Measurements from ENCODE around the gene TROAP.
A peak's percentile ranks its signal among the peaks of the same experiment; 100 is the strongest.

The TROAP gene

GRCh38 chr12:49323524-49324097 is 556 bp downstream of the TROAP start (continued):
- TF ChIP-seq ZNF121 (tag by site-specific recombination; IDR thresholded peaks at IDR 0.05) (no peak), ZBTB21 (tag by site-specific recombination; IDR thresholded peaks at IDR 0.05) (no peak), TCF7L2 (IDR thresholded peaks at IDR 0.05; ENCODE audit: borderline replicate concordance, low read depth, low read length) (no peak), MEIS1 (CRISPR knock-in tag; IDR thresholded peaks at IDR 0.05; ENCODE audit: borderline replicate concordance) (no peak), ZNF501 (tag by site-specific recombination; IDR thresholded peaks at IDR 0.05) (0 out of 2 replicates have a peak, but pooled peaks have one; percentile 26), PRDM1 (tag by site-specific recombination; IDR thresholded peaks at IDR 0.05) (no peak), ZNF664 (tag by site-specific recombination; IDR thresholded peaks at IDR 0.05) (no peak), ZFP3 (tag by site-specific recombination; IDR thresholded peaks at IDR 0.05; ENCODE audit: low read depth) (no peak), KLF10 (tag by site-specific recombination; IDR thresholded peaks at IDR 0.05) (no peak), SCRT2 (tag by site-specific recombination; IDR thresholded peaks at IDR 0.05) (peak; percentile 85), ZFHX2 (tag by site-specific recombination; conservative IDR thresholded peaks at IDR 0.05) (0 out of 2 replicates have a peak, but pooled peaks have one; percentile 28), CTCF (tag by site-specific recombination; IDR thresholded peaks at IDR 0.05) (no peak), ZNF837 (tag by site-specific recombination; IDR thresholded peaks at IDR 0.05) (no peak), ZNF37A (tag by site-specific recombination; IDR thresholded peaks at IDR 0.05) (no peak), ZNF211 (tag by site-specific recombination; IDR thresholded peaks at IDR 0.05; ENCODE audit: low read depth) (no peak), ZNF660 (tag by site-specific recombination; IDR thresholded peaks at IDR 0.05) (no peak), ZNF202 (tag by site-specific recombination; IDR thresholded peaks at IDR 0.05; ENCODE audit: borderline replicate concordance) (no peak), ZNF548 (tag by site-specific recombination; IDR thresholded peaks at IDR 0.05) (no peak), EGR2 (tag by site-specific recombination; IDR thresholded peaks at IDR 0.05; ENCODE audit: low read depth) (no peak), ZFP37 (tag by site-specific recombination; IDR thresholded peaks at IDR 0.05) (no peak), ZBTB6 (tag by site-specific recombination; IDR thresholded peaks at IDR 0.05) (no peak), ZNF792 (tag by site-specific recombination; IDR thresholded peaks at IDR 0.05) (no peak), ZNF391 (tag by site-specific recombination; IDR thresholded peaks at IDR 0.05; ENCODE audit: borderline replicate concordance, low read depth) (peak; percentile 52; the same call in 1 of the 2 replicates), ZNF354C (tag by site-specific recombination; IDR thresholded peaks at IDR 0.05; ENCODE audit: borderline replicate concordance, low read depth) (no peak), ZNF248 (tag by site-specific recombination; IDR thresholded peaks at IDR 0.05) (no peak)
- TF ChIP-seq, protein P1, sequence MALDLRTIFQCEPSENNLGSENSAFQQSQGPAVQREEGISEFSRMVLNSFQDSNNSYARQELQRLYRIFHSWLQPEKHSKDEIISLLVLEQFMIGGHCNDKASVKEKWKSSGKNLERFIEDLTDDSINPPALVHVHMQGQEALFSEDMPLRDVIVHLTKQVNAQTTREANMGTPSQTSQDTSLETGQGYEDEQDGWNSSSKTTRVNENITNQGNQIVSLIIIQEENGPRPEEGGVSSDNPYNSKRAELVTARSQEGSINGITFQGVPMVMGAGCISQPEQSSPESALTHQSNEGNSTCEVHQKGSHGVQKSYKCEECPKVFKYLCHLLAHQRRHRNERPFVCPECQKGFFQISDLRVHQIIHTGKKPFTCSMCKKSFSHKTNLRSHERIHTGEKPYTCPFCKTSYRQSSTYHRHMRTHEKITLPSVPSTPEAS (tag by site-specific recombination; IDR thresholded peaks at IDR 0.05), result no peak
- TF ChIP-seq, protein P2, sequence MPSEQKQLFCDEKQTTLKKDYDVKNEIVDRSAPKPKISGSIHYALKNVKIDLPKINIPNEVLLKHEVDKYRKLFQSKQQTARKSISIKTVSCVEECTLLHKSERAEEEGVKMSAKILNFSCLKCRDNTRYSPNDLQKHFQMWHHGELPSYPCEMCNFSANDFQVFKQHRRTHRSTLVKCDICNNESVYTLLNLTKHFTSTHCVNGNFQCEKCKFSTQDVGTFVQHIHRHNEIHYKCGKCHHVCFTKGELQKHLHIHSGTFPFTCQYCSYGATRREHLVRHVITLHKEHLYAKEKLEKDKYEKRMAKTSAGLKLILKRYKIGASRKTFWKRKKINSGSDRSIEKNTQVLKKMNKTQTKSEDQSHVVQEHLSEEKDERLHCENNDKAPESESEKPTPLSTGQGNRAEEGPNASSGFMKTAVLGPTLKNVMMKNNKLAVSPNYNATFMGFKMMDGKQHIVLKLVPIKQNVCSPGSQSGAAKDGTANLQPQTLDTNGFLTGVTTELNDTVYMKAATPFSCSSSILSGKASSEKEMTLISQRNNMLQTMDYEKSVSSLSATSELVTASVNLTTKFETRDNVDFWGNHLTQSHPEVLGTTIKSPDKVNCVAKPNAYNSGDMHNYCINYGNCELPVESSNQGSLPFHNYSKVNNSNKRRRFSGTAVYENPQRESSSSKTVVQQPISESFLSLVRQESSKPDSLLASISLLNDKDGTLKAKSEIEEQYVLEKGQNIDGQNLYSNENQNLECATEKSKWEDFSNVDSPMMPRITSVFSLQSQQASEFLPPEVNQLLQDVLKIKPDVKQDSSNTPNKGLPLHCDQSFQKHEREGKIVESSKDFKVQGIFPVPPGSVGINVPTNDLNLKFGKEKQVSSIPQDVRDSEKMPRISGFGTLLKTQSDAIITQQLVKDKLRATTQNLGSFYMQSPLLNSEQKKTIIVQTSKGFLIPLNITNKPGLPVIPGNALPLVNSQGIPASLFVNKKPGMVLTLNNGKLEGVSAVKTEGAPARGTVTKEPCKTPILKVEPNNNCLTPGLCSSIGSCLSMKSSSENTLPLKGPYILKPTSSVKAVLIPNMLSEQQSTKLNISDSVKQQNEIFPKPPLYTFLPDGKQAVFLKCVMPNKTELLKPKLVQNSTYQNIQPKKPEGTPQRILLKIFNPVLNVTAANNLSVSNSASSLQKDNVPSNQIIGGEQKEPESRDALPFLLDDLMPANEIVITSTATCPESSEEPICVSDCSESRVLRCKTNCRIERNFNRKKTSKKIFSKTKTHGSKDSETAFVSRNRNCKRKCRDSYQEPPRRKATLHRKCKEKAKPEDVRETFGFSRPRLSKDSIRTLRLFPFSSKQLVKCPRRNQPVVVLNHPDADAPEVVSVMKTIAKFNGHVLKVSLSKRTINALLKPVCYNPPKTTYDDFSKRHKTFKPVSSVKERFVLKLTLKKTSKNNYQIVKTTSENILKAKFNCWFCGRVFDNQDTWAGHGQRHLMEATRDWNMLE (tag by site-specific recombination; conservative IDR thresholded peaks at IDR 0.05; ENCODE audit: low read depth), result no peak
- TF ChIP-seq, protein P3, sequence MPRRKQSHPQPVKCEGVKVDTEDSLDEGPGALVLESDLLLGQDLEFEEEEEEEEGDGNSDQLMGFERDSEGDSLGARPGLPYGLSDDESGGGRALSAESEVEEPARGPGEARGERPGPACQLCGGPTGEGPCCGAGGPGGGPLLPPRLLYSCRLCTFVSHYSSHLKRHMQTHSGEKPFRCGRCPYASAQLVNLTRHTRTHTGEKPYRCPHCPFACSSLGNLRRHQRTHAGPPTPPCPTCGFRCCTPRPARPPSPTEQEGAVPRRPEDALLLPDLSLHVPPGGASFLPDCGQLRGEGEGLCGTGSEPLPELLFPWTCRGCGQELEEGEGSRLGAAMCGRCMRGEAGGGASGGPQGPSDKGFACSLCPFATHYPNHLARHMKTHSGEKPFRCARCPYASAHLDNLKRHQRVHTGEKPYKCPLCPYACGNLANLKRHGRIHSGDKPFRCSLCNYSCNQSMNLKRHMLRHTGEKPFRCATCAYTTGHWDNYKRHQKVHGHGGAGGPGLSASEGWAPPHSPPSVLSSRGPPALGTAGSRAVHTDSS (tag by site-specific recombination; IDR thresholded peaks at IDR 0.05), result no peak
- TF ChIP-seq, protein P4, sequence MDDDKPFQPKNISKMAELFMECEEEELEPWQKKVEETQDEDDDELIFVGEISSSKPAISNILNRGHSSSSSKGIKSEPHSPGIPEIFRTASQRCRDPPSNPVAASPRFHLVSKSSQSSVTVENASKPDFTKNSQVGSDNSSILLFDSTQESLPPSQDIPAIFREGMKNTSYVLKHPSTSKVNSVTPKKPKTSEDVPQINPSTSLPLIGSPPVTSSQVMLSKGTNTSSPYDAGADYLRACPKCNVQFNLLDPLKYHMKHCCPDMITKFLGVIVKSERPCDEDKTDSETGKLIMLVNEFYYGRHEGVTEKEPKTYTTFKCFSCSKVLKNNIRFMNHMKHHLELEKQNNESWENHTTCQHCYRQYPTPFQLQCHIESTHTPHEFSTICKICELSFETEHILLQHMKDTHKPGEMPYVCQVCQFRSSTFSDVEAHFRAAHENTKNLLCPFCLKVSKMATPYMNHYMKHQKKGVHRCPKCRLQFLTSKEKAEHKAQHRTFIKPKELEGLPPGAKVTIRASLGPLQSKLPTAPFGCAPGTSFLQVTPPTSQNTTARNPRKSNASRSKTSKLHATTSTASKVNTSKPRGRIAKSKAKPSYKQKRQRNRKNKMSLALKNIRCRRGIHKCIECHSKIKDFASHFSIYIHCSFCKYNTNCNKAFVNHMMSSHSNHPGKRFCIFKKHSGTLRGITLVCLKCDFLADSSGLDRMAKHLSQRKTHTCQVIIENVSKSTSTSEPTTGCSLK (tag by site-specific recombination; IDR thresholded peaks at IDR 0.05), result no peak

All from HEK293 (cell line).